Sigmoid colon (tissue), 7 donors: ENCODE results near the gene STX1B. TPM values are rescaled to one million over a fixed set of nuclear protein-coding genes. Genes with fewer than 3 reads are reported as not detected.
A peak's percentile ranks its signal among the peaks of the same experiment; 100 is the strongest.

Experiments used
- DNase-seq: peaks from one replicate; pipeline ENCODE4 v3.0.0-alpha.2; 2019
- H3K27ac ChIP-seq, 4 donors: fragments of 200-600 bp; sonication (generic); one replicate each; pipeline ENCODE4 v1.5.1; 2016 to 2019; ENCODE audit warnings: mild to moderate bottlenecking in 1 of 4
- H3K27me3 ChIP-seq, 3 donors: fragments of 200-600 bp; sonication (generic); one replicate each; pipeline ENCODE4 v1.5.1; 2019; ENCODE audit warnings: mild to moderate bottlenecking in 1 of 3
- H3K36me3 ChIP-seq, 4 donors: fragments of 200-600 bp; sonication (generic); one replicate each; pipeline ENCODE4 v1.5.1; 2016 to 2019
- H3K4me1 ChIP-seq, 4 donors: fragments of 200-600 bp; sonication (generic); one replicate each; pipeline ENCODE4 v1.5.1; 2017 to 2019
- H3K4me3 ChIP-seq, 4 donors: fragments of 200-600 bp; sonication (generic); one replicate each; pipeline ENCODE4 v1.5.1; 2017 to 2019; ENCODE audit warnings: mild to moderate bottlenecking in 2 of 4, moderate library complexity in 1 of 4
- H3K9me3 ChIP-seq, 4 donors: fragments of 200-600 bp in 3 of 4; sonication (generic) in 3 of 4; one replicate each; pipeline versions ENCODE4 v1.5.1 to v1.6.1; 2013 to 2019
- CTCF ChIP-seq, 4 experiments: fragments of 450-650 bp in 3 of 4; fragments of 200-600 bp in 1 of 4; IDR thresholded peaks; one replicate each; pipeline ENCODE4 v1.5.1; 2016 to 2019; ENCODE audit warnings: antibody characterized with exemption in 4 of 4, mild to moderate bottlenecking in 3 of 4, moderate library complexity in 2 of 4
- EP300 ChIP-seq, 4 donors: sonication (generic); formaldehyde crosslinking; IDR thresholded peaks; one replicate each; pipeline ENCODE4 v1.6.1; 2017; ENCODE audit warnings: antibody characterized with exemption in 4 of 4
- POLR2A ChIP-seq, 2 donors: fragments of 450-650 bp; IDR thresholded peaks; one replicate each; pipeline ENCODE4 v1.6.1; 2016; ENCODE audit warnings: antibody characterized with exemption in 2 of 2, mild to moderate bottlenecking in 2 of 2, moderate library complexity in 2 of 2
- POLR2AphosphoS5 ChIP-seq, 4 donors: sonication (generic); formaldehyde crosslinking; IDR thresholded peaks; one replicate each; pipeline ENCODE4 v1.6.1; 2017; ENCODE audit warnings: antibody characterized with exemption in 4 of 4
- WGBS, 2 donors: extraction: QIAGEN DNeasy Blood & Tissue Kit; methylation state at CpG; one replicate each; pipeline ENCODE4 v1.1.7; 2013; 5-methylcytosine and 5-hydroxymethylcytosine counted together
- intact Hi-C: fragments of 100-400 bp; cut with DNase I; formaldehyde crosslinking; loops from one replicate; pipeline ENCODE4 v1.15.1; 2023
- polyA plus RNA-seq, 3 donors: library from polyadenylated mRNA; stranded (reverse); fragments of 200-250 nt; gene quantifications; one replicate each; pipeline ENCODE4 v1.2.3, GENCODE V29; 2013
- total RNA-seq, 4 donors: library from RNA; depleted of rRNA; stranded (reverse); fragments of >200 nt; gene quantifications; one replicate each; pipeline ENCODE4 v1.1.0, GENCODE V29; 2016
- donor health status: healthy with polysubstance abuse.
- donor health status: Bipolar disorder and iron deficiency.
- donor health status: healthy.

The STX1B gene
- total and polyA plus RNA-seq, 7 donors = 0.60 to 4.4 (median 1.1) TPM; not detected in 1

- DNase-seq = peak; percentile 99
- Histone ChIP-seq H3K4me1 (peaks cover 0 to 39% (median 27%) of the 10 kb centered on the region in 4 donors), H3K27me3 (no peaks in the 10 kb centered on the region), H3K4me3 (peak within 1 kb of the TSS; percentile 63 to 88 (median 82)), H3K27ac (peak within 1 kb of the TSS; percentile 96 to 98 (median 97)), H3K9me3 (no peaks in the 10 kb centered on the region), H3K36me3 (peaks cover 25 to 38% (median 27%) of the 10 kb centered on the region in 4 donors)
- intact Hi-C loops = loop anchor here (10.0 kb wide), 1 partner anchor 497 kb away; the partner anchor contains the start of gene ARMC5
- TF ChIP-seq CTCF (IDR thresholded peaks at IDR 0.05) (peak in 2 of 4 experiments; percentile 28 to 42), EP300 (IDR thresholded peaks at IDR 0.05) (no peak), POLR2AphosphoS5 (IDR thresholded peaks at IDR 0.05) (peak; percentile 46 to 81 (median 67)), POLR2A (IDR thresholded peaks at IDR 0.05) (peak; percentile 9 to 33)
- 0% methylated on average over 85 of the region's 85 CpGs for WGBS, 2 donors
Measured at GRCh38 chr16:30957456-30958174, 52.8 kb downstream of the STX1B start, which contains the start of gene SETD1A. TSS of gene SETD1A (plus strand) at chr16:30957754. CDS start at chr16:30958732, 978 bp downstream.

- intact Hi-C loops = loop anchor here (10.0 kb wide), 1 partner anchor 498 kb away; the partner anchor contains the start of gene ARMC5
Measured at GRCh38 chr16:30956601-30957455, 53.6 kb downstream of the STX1B start.

GRCh38 chr16:30954993-30955392 is 55.4 kb downstream of the STX1B start:
- 50 to 85% methylated on average over 8 of the region's 8 CpGs for WGBS, 2 donors
- H3K27ac ChIP-seq = no peak overlapping the region

More at GRCh38 chr16:30956601-30957455, 53.6 kb downstream of the STX1B start:
- H3K9me3 ChIP-seq = no peaks in the 10 kb centered on the region
- H3K4me3 ChIP-seq = peak overlapping the region; percentile 63 to 88 (median 82)
- H3K27ac ChIP-seq = peak overlapping the region; percentile 96 to 98 (median 97)
- peaks cover 0 to 47% (median 33%) of the 10 kb centered on the region in 4 donors for H3K4me1 ChIP-seq
- TF ChIP-seq POLR2A (IDR thresholded peaks at IDR 0.05) (no peak), POLR2AphosphoS5 (IDR thresholded peaks at IDR 0.05) (no peak), CTCF (IDR thresholded peaks at IDR 0.05) (no peak), EP300 (IDR thresholded peaks at IDR 0.05) (no peak)
- no peaks in the 10 kb centered on the region for H3K27me3 ChIP-seq
- peaks cover 19 to 31% (median 20%) of the 10 kb centered on the region in 4 donors for H3K36me3 ChIP-seq
- DNase-seq = peak; percentile 93
- WGBS, 2 donors = 24 to 28% methylated on average over 42 of the region's 42 CpGs

More at GRCh38 chr16:30954993-30955392, 55.4 kb downstream of the STX1B start:
- DNase-seq = no peak
- no peak for TF ChIP-seq POLR2A (IDR thresholded peaks at IDR 0.05)
- no peak for TF ChIP-seq POLR2AphosphoS5 (IDR thresholded peaks at IDR 0.05)
- no peak for TF ChIP-seq CTCF (IDR thresholded peaks at IDR 0.05)
- no peak for TF ChIP-seq EP300 (IDR thresholded peaks at IDR 0.05)
- no peaks in the 10 kb centered on the region for H3K9me3 ChIP-seq
- H3K36me3 ChIP-seq = peaks cover 3 to 12% (median 4%) of the 10 kb centered on the region in 4 donors
- H3K4me3 ChIP-seq = no peak overlapping the region
- H3K4me1 ChIP-seq = peaks cover 0 to 65% (median 51%) of the 10 kb centered on the region in 4 donors
- intact Hi-C loops = loop anchor here (10.0 kb wide), 1 partner anchor 500 kb away; the partner anchor contains the start of gene ARMC5
- H3K27me3 ChIP-seq = no peaks in the 10 kb centered on the region
